CD8-positive, alpha-beta memory T cell (primary cell): ENCODE measurements around the gene GHRL. TPM values are rescaled to one million over a fixed set of nuclear protein-coding genes. Genes with fewer than 3 reads are reported as not detected.
A peak's percentile ranks its signal among the peaks of the same experiment; 100 is the strongest.

Source experiments
- CTCF ChIA-PET: fragments of 350-600 bp; sonication (Branson Sonifier 250); formaldehyde crosslinking; loops from one replicate; lab custom pipeline; 2021; ENCODE audit warnings: antibody characterized with exemption; lab: Charles Lee
- POLR2A ChIA-PET: fragments of 350-600 bp; sonication (Branson Sonifier 250); formaldehyde crosslinking; loops from one replicate; lab custom pipeline; 2021; ENCODE audit warnings: antibody characterized with exemption; lab: Charles Lee
- DNase-seq, 5 donors: peaks; one replicate each; pipeline versions ENCODE4 v3.0.0 to v3.0.0-alpha.2; 2020 to 2022; ENCODE audit warnings: mixed read lengths in 1 of 5
- H3K27ac ChIP-seq: one replicate; pipeline ENCODE4 v1.7.0; 2013; ENCODE audit warnings: low read depth, mild to moderate bottlenecking, low read length, moderate library complexity
- H3K27me3 ChIP-seq: 2 replicates; pipeline ENCODE4 v1.7.0; 2013; ENCODE audit warnings: low read length, mild to moderate bottlenecking; ENCODE audit not compliant: insufficient read depth, poor library complexity, severe bottlenecking
- H3K36me3 ChIP-seq: 2 replicates; pipeline ENCODE4 v1.7.0; 2013; ENCODE audit warnings: mild to moderate bottlenecking, low read length, moderate library complexity; ENCODE audit not compliant: insufficient read depth
- H3K4me1 ChIP-seq: 2 replicates; pipeline ENCODE4 v1.7.0; 2013; ENCODE audit warnings: mild to moderate bottlenecking, low read length, moderate library complexity; ENCODE audit not compliant: insufficient read depth
- H3K4me3 ChIP-seq: 2 replicates; pipeline ENCODE4 v1.7.0; 2013; ENCODE audit warnings: mild to moderate bottlenecking, low read length
- H3K9me3 ChIP-seq: 2 replicates; pipeline ENCODE4 v1.7.0; 2013; ENCODE audit warnings: mild to moderate bottlenecking, low read length
- H3K27ac Mint-ChIP-seq, 8 donors: one replicate each; pipeline ENCODE4 v1.8.0; 2020 to 2021; ENCODE audit warnings: mixed read lengths in 8 of 8, mild to moderate bottlenecking in 6 of 8, inconsistent platforms in 3 of 8, moderate library complexity in 3 of 8
- H3K27me3 Mint-ChIP-seq, 2 donors: one replicate each; pipeline ENCODE4 v1.8.0; 2020 to 2021; ENCODE audit warnings: mixed read lengths in 2 of 2, mild to moderate bottlenecking in 1 of 2, moderate library complexity in 1 of 2
- H3K36me3 Mint-ChIP-seq, 3 donors: one replicate each; pipeline ENCODE4 v1.8.0; 2020 to 2021; ENCODE audit warnings: mixed read lengths in 3 of 3, inconsistent platforms in 1 of 3, mild to moderate bottlenecking in 1 of 3
- H3K4me1 Mint-ChIP-seq, 3 donors: one replicate each; pipeline ENCODE4 v1.8.0; 2020 to 2021; ENCODE audit warnings: mixed read lengths in 3 of 3, inconsistent platforms in 1 of 3, mild to moderate bottlenecking in 1 of 3
- H3K4me3 Mint-ChIP-seq, 7 donors: one replicate each; pipeline ENCODE4 v1.8.0; 2020 to 2021; ENCODE audit warnings: mixed read lengths in 7 of 7, mild to moderate bottlenecking in 6 of 7, moderate library complexity in 4 of 7, inconsistent platforms in 2 of 7
- H3K9me3 Mint-ChIP-seq, 5 donors: one replicate each; pipeline ENCODE4 v1.8.0; 2020 to 2022; ENCODE audit warnings: mixed read lengths in 5 of 5, mild to moderate bottlenecking in 3 of 5, moderate library complexity in 2 of 5, inconsistent platforms in 1 of 5
- polyA plus RNA-seq: library from polyadenylated mRNA; unstranded; fragments of 300-500 nt; fragmentation: Illumina TruSeq; gene quantifications from one replicate; pipeline ENCODE4 v1.2.3, GENCODE V29; 2021
- total RNA-seq, 2 experiments: library from RNA; stranded (reverse); gene quantifications; one replicate each; pipeline ENCODE4 v1.2.3, GENCODE V29; 2021

GHRL gene
- total and polyA plus RNA-seq, 3 experiments from 2014 or later, result 0.16 to 0.69 TPM; not detected in 1

- ChIA-PET POLR2A (no interaction called here), CTCF (interaction anchor here (1.3 kb wide), 1 partner anchor 17 kb away, joined by 3 read pairs; no protein-coding TSS in a partner anchor)
- Mint-ChIP-seq H3K9me3 (no peaks in the 10 kb centered on the region), H3K4me3 (no peak overlapping the region), H3K36me3 (peaks cover 0 to 85% (median 12%) of the 10 kb centered on the region in 3 donors), H3K27ac (peak overlapping the region in 6 of 8 donors; percentile 8 to 93 (median 54)), H3K4me1 (peaks cover 28 to 48% (median 35%) of the 10 kb centered on the region in 3 donors), H3K27me3 (no peaks in the 10 kb centered on the region)
- Histone ChIP-seq H3K9me3 (no peaks in the 10 kb centered on the region), H3K4me1 (peaks cover 15% of the 10 kb centered on the region), H3K27ac (no peak overlapping the region), H3K36me3 (peaks cover 42% of the 10 kb centered on the region), H3K27me3 (no peaks in the 10 kb centered on the region), H3K4me3 (no peak overlapping the region)
- no peak for DNase-seq
Measured at GRCh38 chr3:10280177-10280529, 12.6 kb downstream of the GHRL start.

GRCh38 chr3:10279384-10280176 lies 13.2 kb downstream of the GHRL start:
- POLR2A ChIA-PET, result no interaction called here

GRCh38 chr3:10278501-10278900 lies 14.2 kb downstream of the GHRL start:
- CTCF ChIA-PET, result no interaction called here
- Mint-ChIP-seq H3K36me3 (peaks cover 0 to 84% (median 12%) of the 10 kb centered on the region in 3 donors), H3K4me1 (peaks cover 22 to 45% (median 32%) of the 10 kb centered on the region in 3 donors)

More at GRCh38 chr3:10279384-10280176, 13.2 kb downstream of the GHRL start:
- no peaks in the 10 kb centered on the region for H3K27me3 ChIP-seq
- H3K4me1 ChIP-seq, result peaks cover 12% of the 10 kb centered on the region
- H3K27me3 Mint-ChIP-seq, result no peaks in the 10 kb centered on the region
- H3K36me3 Mint-ChIP-seq, result peaks cover 0 to 83% (median 12%) of the 10 kb centered on the region in 3 donors
- no peaks in the 10 kb centered on the region for H3K9me3 ChIP-seq
- CTCF ChIA-PET, result interaction anchor here (1.3 kb wide), 1 partner anchor 17 kb away, joined by 3 read pairs; no protein-coding TSS in a partner anchor
- no peak for DNase-seq
- no peak overlapping the region for H3K4me3 ChIP-seq
- H3K36me3 ChIP-seq, result peaks cover 42% of the 10 kb centered on the region
- no peak overlapping the region for H3K27ac ChIP-seq
- peak overlapping the region in 6 of 8 donors; percentile 8 to 87 (median 54) for H3K27ac Mint-ChIP-seq
- no peaks in the 10 kb centered on the region for H3K9me3 Mint-ChIP-seq
- peaks cover 22 to 45% (median 32%) of the 10 kb centered on the region in 3 donors for H3K4me1 Mint-ChIP-seq
- H3K4me3 Mint-ChIP-seq, result no peak overlapping the region

GRCh38 chr3:10277115-10277625 lies 15.6 kb downstream of the GHRL start:
- Histone ChIP-seq H3K36me3 (peaks cover 39% of the 10 kb centered on the region), H3K9me3 (no peaks in the 10 kb centered on the region), H3K4me3 (no peak overlapping the region), H3K4me1 (peaks cover 21% of the 10 kb centered on the region), H3K27ac (no peak overlapping the region), H3K27me3 (no peaks in the 10 kb centered on the region)
- Mint-ChIP-seq H3K27me3 (no peaks in the 10 kb centered on the region), H3K27ac (peak overlapping the region in 6 of 8 donors; percentile 47 to 97 (median 73)), H3K36me3 (peaks cover 0 to 82% (median 9%) of the 10 kb centered on the region in 3 donors), H3K9me3 (no peaks in the 10 kb centered on the region), H3K4me1 (peaks cover 30 to 46% (median 39%) of the 10 kb centered on the region in 3 donors), H3K4me3 (no peak overlapping the region)
- ChIA-PET CTCF (no interaction called here), POLR2A (no interaction called here)
- no peak for DNase-seq

More at GRCh38 chr3:10278501-10278900, 14.2 kb downstream of the GHRL start:
- no peak overlapping the region for H3K27ac ChIP-seq
- Mint-ChIP-seq H3K27me3 (no peaks in the 10 kb centered on the region), H3K27ac (peak overlapping the region in 2 of 8 donors; percentile 47 to 58), H3K4me3 (no peak overlapping the region), H3K9me3 (no peaks in the 10 kb centered on the region)
- H3K27me3 ChIP-seq, result no peaks in the 10 kb centered on the region
- H3K36me3 ChIP-seq, result peaks cover 42% of the 10 kb centered on the region
- H3K4me3 ChIP-seq, result no peak overlapping the region
- DNase-seq, result no peak
- peaks cover 12% of the 10 kb centered on the region for H3K4me1 ChIP-seq
- no peaks in the 10 kb centered on the region for H3K9me3 ChIP-seq
- POLR2A ChIA-PET, result no interaction called here

- no peaks in the 10 kb centered on the region for H3K9me3 ChIP-seq
- H3K36me3 Mint-ChIP-seq, result peaks cover 0 to 85% (median 4%) of the 10 kb centered on the region in 3 donors
- H3K4me3 ChIP-seq, result no peak overlapping the region
- no peaks in the 10 kb centered on the region for H3K27me3 Mint-ChIP-seq
- H3K4me1 Mint-ChIP-seq, result peaks cover 42 to 62% (median 53%) of the 10 kb centered on the region in 3 donors
- peaks cover 43% of the 10 kb centered on the region for H3K36me3 ChIP-seq
- H3K4me1 ChIP-seq, result peaks cover 26% of the 10 kb centered on the region
- peak overlapping the region in 4 of 7 donors; percentile 13 to 62 (median 33) for H3K4me3 Mint-ChIP-seq
- H3K27me3 ChIP-seq, result no peaks in the 10 kb centered on the region
- ChIA-PET POLR2A (no interaction called here), CTCF (interaction anchor here (1.1 to 1.6 kb wide), 2 partner anchors 11 to 342 kb away, joined by 4 to 5 read pairs; no protein-coding TSS in a partner anchor)
- H3K27ac Mint-ChIP-seq, result peak overlapping the region in 7 of 8 donors; percentile 8 to 86 (median 56)
- H3K9me3 Mint-ChIP-seq, result no peaks in the 10 kb centered on the region
- DNase-seq, result no peak
- H3K27ac ChIP-seq, result no peak overlapping the region
Measured at GRCh38 chr3:10274601-10275000, 18.1 kb downstream of the GHRL start.

- peak overlapping the region in 6 of 7 donors; percentile 32 to 66 (median 48) for H3K4me3 Mint-ChIP-seq
- peaks cover 32% of the 10 kb centered on the region for H3K4me1 ChIP-seq
- H3K4me1 Mint-ChIP-seq, result peaks cover 46 to 70% (median 61%) of the 10 kb centered on the region in 3 donors
- no peaks in the 10 kb centered on the region for H3K27me3 ChIP-seq
- no peaks in the 10 kb centered on the region for H3K9me3 Mint-ChIP-seq
- no peak overlapping the region for H3K4me3 ChIP-seq
- peak overlapping the region in 6 of 8 donors; percentile 56 to 95 (median 88) for H3K27ac Mint-ChIP-seq
- H3K36me3 ChIP-seq, result peaks cover 41% of the 10 kb centered on the region
- H3K36me3 Mint-ChIP-seq, result peaks cover 4 to 85% (median 6%) of the 10 kb centered on the region in 3 donors
- no peak for DNase-seq
- ChIA-PET CTCF (interaction anchor here (0.5 to 1.6 kb wide), 4 partner anchors 10 to 341 kb away, joined by 3 to 5 read pairs (median 4); no protein-coding TSS in a partner anchor), POLR2A (no interaction called here)
- no peaks in the 10 kb centered on the region for H3K9me3 ChIP-seq
- no peaks in the 10 kb centered on the region for H3K27me3 Mint-ChIP-seq
- H3K27ac ChIP-seq, result no peak overlapping the region
Measured at GRCh38 chr3:10273702-10274305, 18.9 kb downstream of the GHRL start.

- no peaks in the 10 kb centered on the region for H3K27me3 Mint-ChIP-seq
- H3K36me3 Mint-ChIP-seq, result peaks cover 6 to 86% (median 9%) of the 10 kb centered on the region in 3 donors
- Histone ChIP-seq H3K27me3 (no peaks in the 10 kb centered on the region), H3K4me1 (peaks cover 41% of the 10 kb centered on the region), H3K9me3 (no peaks in the 10 kb centered on the region), H3K4me3 (no peak overlapping the region), H3K27ac (no peak overlapping the region), H3K36me3 (peaks cover 36% of the 10 kb centered on the region)
- H3K9me3 Mint-ChIP-seq, result no peaks in the 10 kb centered on the region
- H3K4me1 Mint-ChIP-seq, result peaks cover 53 to 78% (median 68%) of the 10 kb centered on the region in 3 donors
- H3K4me3 Mint-ChIP-seq, result peak overlapping the region in 6 of 7 donors; percentile 11 to 66 (median 46)
- POLR2A ChIA-PET, result interaction anchor here (0.6 kb wide), 1 partner anchor 131 kb away, joined by 3 read pairs; the partner anchor contains the start of gene VHL
- CTCF ChIA-PET, result interaction anchor here (1.5 kb wide), 1 partner anchor 11 kb away, joined by 3 read pairs; no protein-coding TSS in a partner anchor
- DNase-seq, result no peak
- peak overlapping the region; percentile 6 to 95 (median 78) for H3K27ac Mint-ChIP-seq
Measured at GRCh38 chr3:10272977-10273376, 19.8 kb downstream of the GHRL start.
